Measurements from ENCODE around the gene CCR7. TPM values are rescaled to one million over a fixed set of nuclear protein-coding genes. Genes with fewer than 3 reads are reported as not detected.

The CCR7 gene
- total and polyA plus RNA-seq, 2 of the 8 experiments (the other 6 are each of a cell fraction or from before 2014, with no cell fraction given), result 0.12 to 0.17 TPM

DNA sequence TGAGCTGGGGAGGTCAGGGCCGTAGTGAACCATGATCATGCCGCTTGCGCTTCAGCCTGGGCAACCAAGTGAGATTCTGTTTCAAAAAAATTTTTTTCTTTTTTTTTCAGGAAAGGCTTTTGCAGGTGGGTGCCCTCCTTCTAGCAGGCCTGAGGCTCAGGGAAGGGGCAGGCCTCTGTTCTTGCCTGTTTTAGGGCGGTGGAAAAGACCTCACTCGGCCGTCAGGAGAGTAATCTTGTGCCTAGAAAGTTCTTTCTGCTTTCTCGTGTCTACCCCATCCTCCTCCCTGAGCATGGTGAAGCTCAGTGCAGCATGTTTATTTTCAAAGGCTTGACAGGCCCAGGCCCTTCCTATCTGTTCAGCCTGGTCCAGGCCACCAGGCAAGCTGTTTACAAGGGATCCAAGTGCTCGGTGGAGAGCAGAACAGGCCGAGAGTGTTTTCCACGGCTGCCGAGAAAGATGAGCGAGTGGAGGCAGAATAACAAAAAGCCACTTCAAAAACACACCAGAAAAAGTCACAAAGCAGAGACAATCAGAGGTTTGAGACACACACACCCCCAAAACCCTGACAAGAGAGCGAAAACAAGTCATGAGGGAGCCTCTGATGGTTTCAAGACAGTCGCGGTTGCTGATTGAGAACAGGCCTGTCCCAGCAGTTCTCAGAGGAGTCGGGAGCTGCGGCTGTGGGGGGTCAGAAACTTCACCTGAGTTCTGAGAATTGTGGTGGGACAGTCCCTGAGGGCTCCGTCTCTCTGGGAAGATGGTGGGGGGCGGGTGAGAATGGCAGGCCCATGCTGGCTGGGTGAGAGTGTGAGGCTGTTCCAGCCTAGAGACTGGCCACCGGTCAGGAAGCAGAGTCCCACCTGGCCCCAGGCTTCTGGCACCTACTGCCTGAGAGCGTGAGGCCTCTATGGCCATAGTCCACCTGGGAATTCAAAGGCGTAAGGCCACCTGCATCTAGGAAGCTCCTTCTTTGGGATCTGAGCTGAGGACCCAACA is 37.5 kb upstream of the CCR7 start:
- Histone ChIP-seq H3K18ac (ENCODE audit: extremely low read depth, low read length) (no peak overlapping the region), H2BK5ac (ENCODE audit: low read depth, low read length) (no peak overlapping the region), H2BK120ac (replicated peaks; ENCODE audit: low read depth, low read length) (no peak overlapping the region), H3K9ac (replicated peaks in 1 of 4; ENCODE audit: extremely low read depth in 1 of 4, low read depth in 3 of 4, low read length in 3 of 4) (no peak overlapping the region), H4K8ac (ENCODE audit: extremely low read depth, insufficient read depth, low read length) (no peak overlapping the region), H3K4me1 (replicated peaks in 1 of 4; ENCODE audit: control insufficient read depth in 3 of 4, insufficient read depth in 4 of 4, low read length in 3 of 4) (peaks cover 0 to 9% (median 1%) of the 10 kb centered on the region in 4 experiments; a peak in 5 of 7 replicates), H3K56ac (replicated peaks; ENCODE audit: insufficient read length, low read depth, low read length) (no peak overlapping the region), H3K23ac (ENCODE audit: insufficient read length) (no peak overlapping the region), H3K36me3 (ENCODE audit: control insufficient read depth in 2 of 4, insufficient read depth in 4 of 4, low read length in 3 of 4) (no peaks in the 10 kb centered on the region), H3K79me2 (ENCODE audit: control insufficient read depth in 1 of 2, insufficient read depth in 2 of 2, low read length in 2 of 2) (no peaks in the 10 kb centered on the region), H4K20me1 (replicated peaks in 1 of 2; ENCODE audit: control insufficient read depth in 1 of 2, insufficient read depth in 2 of 2, low read length in 2 of 2) (no peaks in the 10 kb centered on the region), H3K4ac (replicated peaks; ENCODE audit: insufficient read length, low read depth, low read length) (no peak overlapping the region), H3K4me2 (ENCODE audit: insufficient read depth in 1 of 2, low read depth in 2 of 2, low read length in 2 of 2) (no peak overlapping the region), H3K27ac (ENCODE audit: low read depth, low read length) (no peak overlapping the region), H2BK20ac (ENCODE audit: low read length) (no peak overlapping the region), H4K91ac (replicated peaks; ENCODE audit: insufficient read length, low read length) (no peak overlapping the region), H3K79me1 (ENCODE audit: low read depth, low read length) (no peaks in the 10 kb centered on the region), H2BK12ac (ENCODE audit: low read depth, low read length) (no peak overlapping the region), H3K4me3 (ENCODE audit: extremely low read depth in 1 of 4, insufficient read depth in 2 of 4, low read depth in 3 of 4, low read length in 4 of 4) (no peak overlapping the region), H3K23me2 (ENCODE audit: low read depth, low read length) (no peaks in the 10 kb centered on the region), H2AFZ (ENCODE audit: low read length) (no peak overlapping the region), H3K14ac (ENCODE audit: insufficient read length) (no peak overlapping the region), H3K27me3 (replicated peaks in 1 of 4; ENCODE audit: control insufficient read depth in 3 of 4, extremely low read depth in 1 of 4, insufficient read depth in 3 of 4, low read length in 3 of 4) (no peaks in the 10 kb centered on the region; a peak in 1 of 7 replicates), H2BK15ac (ENCODE audit: low read length) (no peak overlapping the region), H3K9me3 (ENCODE audit: insufficient read depth in 2 of 2, low read depth in 1 of 2, low read length in 1 of 2) (no peaks in the 10 kb centered on the region), H2AK5ac (ENCODE audit: low read depth, low read length) (no peak overlapping the region), H4K5ac (ENCODE audit: insufficient read length, low read depth, low read length) (no peak overlapping the region)
- ChIA-PET POLR2A (ENCODE audit: partially characterized antibody) (no interaction called here), CTCF (ENCODE audit: partially characterized antibody) (interaction anchor here (0.8 to 5.9 kb wide), 3 partner anchors 14 to 884 kb away, joined by 3 to 32 read pairs (median 3); no protein-coding TSS in a partner anchor)
- DNase-seq (ENCODE audit: low read depth in 1 of 2, low spot score in 2 of 2), result no peak
- WGBS, 2 experiments (ENCODE audit: extremely low coverage in 1 of 2, insufficient coverage in 1 of 2, insufficient read length in 1 of 2, insufficient replicate concordance in 2 of 2, low coverage in 1 of 2, low lambda C conversion rate in 2 of 2, missing lambda C conversion rate in 1 of 2), result 88% methylated on average over 22 of the region's 22 CpGs; no CpG with 5 or more reads in 1 of the 2 experiments
- no peak for FAIRE-seq
- no peak for TF ChIP-seq CEBPB (IDR thresholded peaks at IDR 0.05; ENCODE audit: low read depth, low read length)
- TF ChIP-seq NRF1 (IDR thresholded peaks at IDR 0.05; ENCODE audit: low read depth, low read length), result no peak
- no peak for TF ChIP-seq KDM5A (IDR thresholded peaks at IDR 0.05; ENCODE audit: low read length)
- TF ChIP-seq TBP (IDR thresholded peaks at IDR 0.05; ENCODE audit: low read depth, low read length), result no peak
- TF ChIP-seq, protein P1, sequence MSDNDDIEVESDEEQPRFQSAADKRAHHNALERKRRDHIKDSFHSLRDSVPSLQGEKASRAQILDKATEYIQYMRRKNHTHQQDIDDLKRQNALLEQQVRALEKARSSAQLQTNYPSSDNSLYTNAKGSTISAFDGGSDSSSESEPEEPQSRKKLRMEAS (IDR thresholded peaks at IDR 0.05), result no peak
- TF ChIP-seq CBX8 (IDR thresholded peaks at IDR 0.05; ENCODE audit: borderline replicate concordance, low read depth, low read length), result no peak
- no peak for TF ChIP-seq TAF1 (IDR thresholded peaks at IDR 0.05; ENCODE audit: low read depth, low read length)
- no peak for TF ChIP-seq RXRA (IDR thresholded peaks at IDR 0.05; ENCODE audit: insufficient read depth, low read depth, low read length)
- no peak for TF ChIP-seq SAP30 (IDR thresholded peaks at IDR 0.05; ENCODE audit: insufficient read depth, insufficient replicate concordance, low read length)
- no peak for TF ChIP-seq HDAC2 (IDR thresholded peaks at IDR 0.05; ENCODE audit: borderline replicate concordance in 1 of 2, low read depth in 2 of 2, low read length in 2 of 2)
- no peak for TF ChIP-seq BRCA1 (IDR thresholded peaks at IDR 0.05; ENCODE audit: low read depth, low read length)
- TF ChIP-seq EGR1 (IDR thresholded peaks at IDR 0.05; ENCODE audit: borderline replicate concordance, low read depth, low read length), result no peak
